OCI-LY1 (cell line): ENCODE results near the gene GPATCH8.

Source experiments
- H2AFZ ChIP-seq: fragments of 200-600 bp; sonication (generic), shearing (Covaris generic); 2 replicates; pipeline ENCODE4 v1.6.0; 2014; ENCODE audit warnings: antibody characterized with exemption, mild to moderate bottlenecking, low read length
- H3F3A ChIP-seq: fragments of 200-600 bp; sonication (generic), shearing (Covaris generic); 2 replicates; pipeline ENCODE4 v1.6.0; 2014; ENCODE audit warnings: mild to moderate bottlenecking, antibody characterized with exemption, low read length, moderate library complexity; ENCODE audit not compliant: insufficient read depth
- H3K27ac ChIP-seq: fragments of 200-600 bp; sonication (generic); 2 replicates; pipeline ENCODE4 v1.5.1; 2014; ENCODE audit warnings: low read length, mixed run types, mild to moderate bottlenecking, low read depth; ENCODE audit not compliant: poor library complexity, severe bottlenecking
- H3K27me3 ChIP-seq: fragments of 200-600 bp; sonication (generic); 2 replicates; pipeline ENCODE4 v1.6.0; 2014; ENCODE audit warnings: antibody characterized with exemption, mild to moderate bottlenecking, low read length, moderate library complexity; ENCODE audit not compliant: insufficient read depth
- H3K36me3 ChIP-seq: fragments of 200-600 bp; sonication (generic); 2 replicates; pipeline ENCODE4 v1.6.1; 2014; ENCODE audit warnings: mild to moderate bottlenecking, antibody characterized with exemption, low read length, moderate library complexity, mixed read lengths; ENCODE audit not compliant: insufficient read depth
- H3K4me1 ChIP-seq: fragments of 200-600 bp; sonication (generic); 2 replicates; pipeline ENCODE4 v1.5.1; 2014; ENCODE audit warnings: mild to moderate bottlenecking, low read length, moderate library complexity; ENCODE audit not compliant: insufficient read depth, severe bottlenecking
- H3K4me2 ChIP-seq: fragments of 200-600 bp; sonication (generic), shearing (Covaris generic); 2 replicates; pipeline ENCODE4 v1.6.1; 2014; ENCODE audit warnings: low read length
- H3K4me3 ChIP-seq: fragments of 200-600 bp; sonication (generic); 2 replicates; pipeline ENCODE4 v1.5.1; 2014; ENCODE audit warnings: low read length, low read depth, mild to moderate bottlenecking, mixed read lengths; ENCODE audit not compliant: poor library complexity, severe bottlenecking
- H3K79me2 ChIP-seq: fragments of 200-600 bp; shearing (Covaris generic); 2 replicates; pipeline ENCODE4 v1.6.1; 2016; ENCODE audit warnings: mixed run types, low read length, mixed read lengths; ENCODE audit not compliant: insufficient read depth
- H3K9ac ChIP-seq: fragments of 200-600 bp; sonication (generic), shearing (Covaris generic); 2 replicates; pipeline ENCODE4 v1.6.1; 2014; ENCODE audit warnings: mild to moderate bottlenecking, low read length, mixed read lengths
- H3K9me2 ChIP-seq: fragments of 200-600 bp; sonication (generic), shearing (Covaris generic); 2 replicates; pipeline ENCODE4 v1.6.1; 2014; ENCODE audit warnings: low read depth, mild to moderate bottlenecking, low read length, mixed read lengths
- H3K9me3 ChIP-seq: fragments of 200-600 bp; shearing (Covaris generic); 2 replicates; pipeline ENCODE4 v1.6.1; 2014; ENCODE audit warnings: low read length, mixed read lengths
- H4K20me1 ChIP-seq: fragments of 200-600 bp; sonication (generic), shearing (Covaris generic); 2 replicates; pipeline ENCODE4 v1.6.0; 2016; ENCODE audit warnings: mild to moderate bottlenecking, low read length; ENCODE audit not compliant: insufficient read depth
- CTCF ChIP-seq: fragments of 200-600 bp; sonication (generic), shearing (Covaris generic); IDR thresholded peaks from 2 replicates; pipeline ENCODE4 v1.5.1; 2017; ENCODE audit warnings: mild to moderate bottlenecking, antibody characterized with exemption, low read length, moderate library complexity, mixed read lengths
- EZH2 ChIP-seq: fragments of 200-600 bp; sonication (generic), shearing (Covaris generic); IDR thresholded peaks from 2 replicates; pipeline ENCODE4 v1.8.0; 2017; ENCODE audit warnings: borderline replicate concordance, mixed run types, mild to moderate bottlenecking, antibody characterized with exemption, low read length, moderate library complexity, mixed read lengths

Gene GPATCH8

GRCh38 chr17:44548376-44549230 is 45.4 kb upstream of the GPATCH8 start:
- no peak for TF ChIP-seq EZH2
- no peak for TF ChIP-seq CTCF
- Histone ChIP-seq H3K9me2 (no peaks in the 10 kb centered on the region), H3K4me2 (no peak overlapping the region), H3K79me2 (no peaks in the 10 kb centered on the region), H2AFZ (no peak overlapping the region), H3K27me3 (peaks cover 18% of the 10 kb centered on the region), H3K4me1 (no peaks in the 10 kb centered on the region), H3K4me3 (no peak overlapping the region), H3F3A (no peaks in the 10 kb centered on the region), H4K20me1 (no peaks in the 10 kb centered on the region), H3K36me3 (no peaks in the 10 kb centered on the region), H3K9ac (no peak overlapping the region), H3K9me3 (no peaks in the 10 kb centered on the region), H3K27ac (no peak overlapping the region)

GRCh38 chr17:44547625-44548267 is 44.5 kb upstream of the GPATCH8 start:
- Histone ChIP-seq H3K27ac (no peak overlapping the region), H4K20me1 (no peaks in the 10 kb centered on the region), H3K9ac (no peak overlapping the region), H3F3A (no peaks in the 10 kb centered on the region), H3K9me3 (no peaks in the 10 kb centered on the region), H3K9me2 (no peaks in the 10 kb centered on the region), H2AFZ (no peak overlapping the region), H3K79me2 (no peaks in the 10 kb centered on the region), H3K4me3 (no peak overlapping the region), H3K4me2 (no peak overlapping the region), H3K4me1 (no peaks in the 10 kb centered on the region), H3K27me3 (peaks cover 24% of the 10 kb centered on the region), H3K36me3 (no peaks in the 10 kb centered on the region)
- no peak for TF ChIP-seq EZH2
- TF ChIP-seq CTCF, result no peak

- Histone ChIP-seq H3K9ac (no peak overlapping the region), H3F3A (no peaks in the 10 kb centered on the region), H3K9me2 (no peaks in the 10 kb centered on the region), H4K20me1 (no peaks in the 10 kb centered on the region), H3K4me1 (no peaks in the 10 kb centered on the region), H3K27ac (no peak overlapping the region), H3K36me3 (no peaks in the 10 kb centered on the region), H3K27me3 (peaks cover 24% of the 10 kb centered on the region), H3K4me3 (no peak overlapping the region), H3K4me2 (no peak overlapping the region), H3K9me3 (no peaks in the 10 kb centered on the region), H3K79me2 (no peaks in the 10 kb centered on the region), H2AFZ (no peak overlapping the region)
- TF ChIP-seq CTCF, result no peak
- no peak for TF ChIP-seq EZH2
Observed at GRCh38 chr17:44546671-44547606, 43.7 kb upstream of the GPATCH8 start.
